Left renal pelvis (tissue), 4 donors: Measurements from ENCODE around the gene UNC5A. TPM values are rescaled to one million over a fixed set of nuclear protein-coding genes. Genes with fewer than 3 reads are reported as not detected.

Experiments used
- DNase-seq, 4 donors: peaks; one replicate each; pipeline ENCODE4 v3.0.0-alpha.2; 2013; ENCODE audit warnings: low read depth in 4 of 4, low spot score in 3 of 4
- polyA plus RNA-seq, 4 donors: library from polyadenylated mRNA; unstranded; fragments of 120-200 nt; gene quantifications; one replicate each; pipeline ENCODE4 v1.2.1, GENCODE V29; 2013; ENCODE audit not compliant: insufficient read length in 4 of 4

Gene UNC5A
- under 1 TPM; 0.10 to 0.23 (median 0.11) TPM for polyA plus RNA-seq

DNA sequence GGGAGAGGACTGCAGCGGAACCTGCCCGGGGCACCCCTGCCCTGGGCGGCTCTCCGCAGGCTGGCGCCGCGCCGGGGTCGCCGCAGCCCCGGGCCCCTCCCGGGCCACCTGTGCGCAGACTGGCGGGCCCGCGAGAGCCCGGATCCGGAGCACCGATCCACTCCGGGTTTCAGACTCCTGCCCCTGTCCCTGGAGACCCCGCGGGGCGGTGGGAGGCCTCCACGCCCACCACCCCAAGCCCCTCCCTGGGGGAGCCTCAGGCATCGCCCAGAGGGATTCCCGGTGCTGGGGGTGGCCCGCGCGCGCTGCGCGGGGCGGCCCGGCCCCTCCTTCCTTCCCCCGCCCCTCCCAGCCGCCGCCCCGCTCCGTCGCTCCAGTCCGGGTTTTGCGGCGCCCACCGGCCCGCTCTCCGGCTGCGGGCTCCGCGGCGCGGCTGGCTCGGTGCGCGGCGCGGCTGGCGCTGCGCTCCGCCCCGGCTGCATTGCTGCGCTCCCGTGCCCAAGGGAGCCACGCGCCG lies at the start of gene UNC5A:
Gene UNC5A (plus strand): TSS at position 479 of the 517 bp plus-strand sequence. CDS start 192 bp downstream, outside the sequence.
- DNase-seq: peak; percentile 16 to 40 (median 34)

DNA sequence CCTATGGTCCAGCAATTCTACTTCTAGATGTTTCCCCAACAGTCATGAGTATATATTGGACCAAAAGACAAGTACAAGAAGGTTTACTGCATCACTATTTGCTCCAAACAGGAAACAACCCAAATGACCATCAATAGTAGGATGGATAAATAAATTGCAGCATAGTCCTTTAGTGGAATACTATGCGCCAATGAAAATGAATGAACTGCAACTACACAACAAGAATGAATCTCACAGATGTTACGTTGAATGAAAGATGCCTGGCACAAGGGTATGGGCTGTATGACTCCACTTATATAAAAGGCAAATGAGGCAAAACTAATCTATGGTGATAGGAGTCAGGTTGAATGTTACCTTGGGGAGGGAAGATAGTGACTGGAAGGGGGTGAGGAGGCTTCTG lies 48.6 kb upstream of the UNC5A start:
- DNase-seq: no peak

DNA sequence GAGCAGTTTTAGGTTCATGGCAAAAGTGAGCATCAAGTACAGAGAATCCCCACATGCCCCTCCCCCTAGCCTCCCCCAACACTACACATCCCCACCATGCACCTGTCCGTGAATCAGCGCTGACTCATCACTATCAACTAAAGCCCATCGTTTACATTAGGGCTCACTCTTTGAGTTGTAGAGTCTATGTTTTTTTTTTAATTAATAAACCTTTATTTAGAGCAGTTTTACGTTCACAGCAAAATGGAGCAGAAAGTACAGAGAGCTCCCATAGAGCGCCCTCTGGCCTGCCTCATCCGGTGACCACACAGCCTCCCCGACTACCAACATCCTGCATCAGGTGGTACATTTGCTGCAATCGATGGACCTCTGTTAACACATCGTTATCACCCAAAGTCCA lies 47.9 kb upstream of the UNC5A start:
- no peak for DNase-seq

DNA sequence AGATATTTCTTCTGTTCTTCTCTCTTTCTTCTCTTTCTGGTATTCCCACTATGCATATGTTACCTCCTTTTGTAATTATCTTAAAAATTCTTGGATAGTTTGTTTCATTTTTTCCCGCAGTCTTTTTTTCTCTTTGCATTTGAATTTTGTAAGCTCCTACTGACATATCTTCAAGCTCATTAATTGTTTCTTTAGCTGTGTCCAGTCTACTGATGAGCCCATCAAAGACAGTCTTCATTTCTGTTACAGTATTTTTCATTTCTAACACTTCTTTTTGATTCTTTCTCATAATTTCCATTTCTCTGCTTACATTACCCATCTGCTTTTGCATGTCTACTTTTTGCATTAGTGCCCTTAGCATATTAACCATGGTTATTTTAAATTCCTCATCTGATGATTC lies 44.7 kb upstream of the UNC5A start:
- no peak for DNase-seq

- DNase-seq: no peak
These were observed 42.0 kb upstream of the UNC5A start for GRCh38 chr5:176768174-176768970.

GRCh38 chr5:176769911-176770310 lies 40.4 kb upstream of the UNC5A start:
- DNase-seq: no peak

DNA sequence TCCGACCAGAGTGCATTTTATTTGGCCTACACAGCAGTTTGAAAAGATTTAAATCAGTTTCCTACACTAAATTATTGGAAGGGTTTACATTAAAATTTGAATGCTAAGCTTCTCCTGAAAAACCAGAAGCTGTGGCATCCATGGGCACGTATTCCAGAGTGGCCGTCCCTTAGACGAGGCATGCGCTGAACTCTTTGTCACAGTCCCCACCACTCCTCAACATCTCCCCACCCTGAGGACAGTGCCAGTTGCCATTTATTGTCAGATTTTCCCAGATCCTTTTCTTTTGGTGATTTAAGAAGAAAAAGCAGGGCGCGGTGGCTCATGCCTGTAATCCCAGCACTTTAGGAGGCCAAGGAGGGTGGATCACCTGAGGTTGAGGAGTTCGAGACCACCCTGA lies 39.9 kb upstream of the UNC5A start:
- DNase-seq: no peak

DNA sequence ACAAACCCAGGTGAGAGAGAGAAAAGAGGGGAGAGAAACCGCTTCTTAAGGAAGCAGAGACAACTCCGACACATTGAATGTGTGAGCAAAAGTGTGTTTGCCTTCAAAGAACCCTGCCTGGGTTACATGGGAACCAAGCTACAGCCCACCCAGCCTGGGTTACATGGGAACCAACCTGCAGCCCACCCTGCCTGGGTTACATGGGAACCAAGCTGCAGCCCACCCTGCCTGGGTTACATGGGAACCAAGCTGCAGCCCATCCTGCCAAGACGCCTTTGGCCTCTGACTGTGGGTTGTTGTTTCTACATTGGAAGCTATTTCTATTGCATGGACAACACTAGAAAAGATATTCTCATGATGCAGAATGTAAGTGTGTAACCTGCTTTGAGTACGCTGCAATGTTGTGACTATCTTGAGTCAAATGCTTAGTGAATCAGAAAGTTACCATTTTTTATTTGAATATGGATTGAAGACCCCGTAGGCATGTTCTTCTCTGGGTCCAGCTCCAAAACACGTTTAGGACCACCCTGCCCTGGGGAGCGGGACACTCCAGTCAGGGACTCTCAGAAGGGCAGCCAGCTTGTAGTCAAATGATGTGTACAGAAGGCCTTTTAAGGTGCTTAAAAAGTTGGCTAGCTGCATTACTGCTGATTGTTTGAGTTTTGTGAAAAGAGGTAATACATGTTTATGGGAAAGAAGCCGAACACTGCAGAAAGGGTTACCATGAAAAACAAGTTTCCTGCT lies 39.1 kb upstream of the UNC5A start:
- no peak for DNase-seq

- no peak for DNase-seq
These were observed 37.8 kb upstream of the UNC5A start for GRCh38 chr5:176772271-176773210.

DNA sequence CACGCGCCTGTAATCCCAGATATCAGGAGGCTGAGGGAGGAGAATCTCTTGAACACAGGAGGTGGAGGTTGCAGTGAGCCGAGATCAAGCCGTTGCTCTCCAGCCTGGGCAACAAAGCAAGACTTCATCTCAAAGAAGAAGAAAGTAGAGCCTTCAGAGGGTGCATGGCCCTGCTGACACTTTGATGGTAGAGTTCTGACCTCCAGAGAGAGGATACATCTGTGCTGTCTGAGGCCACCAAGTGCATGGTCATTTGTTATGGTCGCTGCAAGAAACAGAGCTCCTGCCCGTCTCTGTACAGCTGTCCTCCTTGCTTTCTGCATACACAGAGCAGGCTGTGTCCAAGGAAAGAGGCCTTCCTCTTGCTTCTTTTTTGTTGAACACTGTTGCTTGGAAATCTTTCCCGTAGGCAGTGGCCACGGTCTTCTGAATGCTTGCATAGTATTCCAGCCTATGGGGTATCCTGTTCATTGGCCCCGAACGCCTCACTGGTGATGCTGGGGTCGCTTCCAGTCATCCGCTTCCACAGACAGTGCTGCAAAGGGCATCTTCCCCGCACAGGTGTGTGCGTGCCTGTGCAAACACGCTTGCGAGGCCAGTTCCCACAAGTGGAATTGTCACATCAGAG lies 36.8 kb upstream of the UNC5A start:
- no peak for DNase-seq

DNA sequence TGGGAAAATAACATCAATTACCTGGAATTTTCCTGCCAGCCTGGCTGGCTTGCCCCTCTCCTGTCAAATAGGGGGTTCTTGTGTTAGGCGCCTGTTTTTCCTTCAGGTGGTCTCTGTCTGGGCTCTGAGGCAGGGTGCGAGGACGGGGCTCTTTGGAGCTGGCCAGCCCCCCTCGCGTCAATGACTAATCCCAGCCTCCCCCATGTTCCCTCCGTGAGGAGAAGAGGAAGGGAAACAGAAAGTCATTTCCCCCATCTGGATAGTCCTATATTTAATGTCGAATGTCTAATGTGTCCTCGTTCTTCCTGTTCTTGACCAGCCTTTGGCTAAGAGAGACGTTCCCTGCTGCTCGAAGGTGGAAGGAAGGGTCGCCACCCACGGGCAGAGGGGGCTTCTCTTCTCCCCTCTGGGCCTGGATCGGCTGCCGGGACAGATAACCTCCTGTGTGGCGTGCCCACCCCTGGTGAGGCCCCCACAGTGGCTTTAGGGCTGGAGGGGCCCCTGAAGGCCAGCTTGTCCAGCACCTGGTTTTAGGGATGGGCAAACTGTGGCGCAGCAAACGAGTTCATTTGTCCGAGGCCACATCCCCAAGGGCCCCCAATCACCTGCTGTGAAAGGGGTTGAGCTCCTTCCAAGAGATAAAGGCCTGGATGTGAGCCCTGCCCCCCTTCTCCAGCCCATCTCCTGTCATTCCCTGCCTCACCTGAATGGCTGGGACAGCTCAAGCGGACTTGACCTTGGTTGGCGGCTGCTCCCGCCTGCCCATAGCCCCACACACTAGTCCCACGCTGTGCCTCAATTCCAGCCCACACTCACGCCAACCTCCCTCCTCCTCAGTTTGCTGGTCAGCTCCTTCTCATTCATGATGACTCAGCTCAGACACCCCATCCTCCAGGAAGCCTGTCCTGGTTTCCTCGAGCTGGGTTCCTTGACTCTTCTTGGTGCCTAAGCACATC lies 35.9 kb upstream of the UNC5A start:
- DNase-seq: no peak

DNA sequence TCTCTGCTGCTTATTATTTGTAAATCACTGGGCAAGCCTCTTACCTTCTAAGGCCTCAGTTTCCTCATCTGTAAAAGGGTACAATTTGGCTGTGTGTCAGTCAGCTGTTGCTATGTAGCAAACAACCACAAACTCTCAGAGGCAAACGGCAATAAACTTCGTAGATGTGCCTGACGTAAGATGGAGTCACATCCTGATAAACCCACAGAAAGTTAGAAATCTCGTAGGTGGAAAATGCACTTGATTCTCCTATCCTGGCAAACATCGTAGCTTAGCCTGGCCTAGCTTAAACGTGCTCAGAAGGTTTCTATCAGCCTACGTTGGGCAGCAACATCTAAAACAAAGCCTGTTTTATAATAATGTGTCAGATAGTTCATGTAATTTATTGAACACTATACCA lies 35.0 kb upstream of the UNC5A start:
- DNase-seq: no peak

DNA sequence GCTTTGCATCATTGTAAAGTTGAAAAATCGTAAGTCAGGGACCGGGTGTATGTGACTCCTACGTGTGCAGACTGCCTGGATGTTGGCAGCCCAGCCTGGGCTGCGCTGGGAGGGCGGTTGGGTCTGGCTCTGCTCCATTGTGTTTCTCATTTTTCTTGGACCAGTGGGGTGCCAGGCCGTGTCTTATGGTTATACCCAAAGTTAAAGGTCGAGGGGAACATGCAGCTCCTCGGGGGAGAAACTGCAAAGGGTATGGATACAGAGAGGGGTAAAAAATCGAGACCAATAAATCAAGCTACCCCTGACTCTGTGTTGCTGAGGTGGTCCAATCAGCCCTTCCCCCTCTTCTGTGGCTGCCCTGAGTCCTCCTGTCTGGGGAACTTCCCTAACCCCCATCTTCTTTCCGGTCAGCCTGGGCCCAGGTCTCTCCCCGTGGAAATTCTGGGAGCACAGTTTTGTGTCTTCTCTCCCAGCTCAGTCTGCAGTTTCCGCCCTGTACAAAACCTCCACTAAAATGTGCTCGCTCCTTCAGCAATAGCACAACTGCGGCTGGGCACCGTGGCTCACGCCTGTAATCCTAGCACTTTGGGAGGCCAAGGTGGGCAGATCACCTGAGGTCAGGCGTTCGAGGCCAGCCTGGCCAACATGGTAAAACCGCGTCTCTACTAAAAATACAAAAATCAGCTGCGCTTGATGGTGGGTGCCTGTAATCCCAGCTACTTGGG lies 34.1 kb upstream of the UNC5A start:
- DNase-seq: no peak

DNA sequence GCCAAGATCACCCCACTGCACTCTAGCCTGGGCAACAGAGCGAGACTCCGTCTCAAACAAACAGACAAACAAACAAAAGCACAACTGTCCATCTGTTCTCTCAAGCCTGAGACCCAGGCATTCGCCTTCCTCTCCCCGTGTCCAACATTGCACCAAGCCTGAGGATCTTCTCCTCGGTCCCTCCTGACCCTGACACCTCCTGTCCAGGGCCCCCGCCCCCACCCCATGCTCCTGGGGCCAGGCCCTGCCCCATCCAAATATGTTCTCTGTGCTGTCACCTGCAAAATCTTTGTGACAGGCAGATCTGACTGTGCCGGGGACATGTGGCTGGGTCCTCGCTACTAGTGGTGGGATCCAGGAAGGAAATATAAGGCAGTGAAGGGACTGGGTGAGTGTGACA lies 33.4 kb upstream of the UNC5A start:
- no peak for DNase-seq

DNA sequence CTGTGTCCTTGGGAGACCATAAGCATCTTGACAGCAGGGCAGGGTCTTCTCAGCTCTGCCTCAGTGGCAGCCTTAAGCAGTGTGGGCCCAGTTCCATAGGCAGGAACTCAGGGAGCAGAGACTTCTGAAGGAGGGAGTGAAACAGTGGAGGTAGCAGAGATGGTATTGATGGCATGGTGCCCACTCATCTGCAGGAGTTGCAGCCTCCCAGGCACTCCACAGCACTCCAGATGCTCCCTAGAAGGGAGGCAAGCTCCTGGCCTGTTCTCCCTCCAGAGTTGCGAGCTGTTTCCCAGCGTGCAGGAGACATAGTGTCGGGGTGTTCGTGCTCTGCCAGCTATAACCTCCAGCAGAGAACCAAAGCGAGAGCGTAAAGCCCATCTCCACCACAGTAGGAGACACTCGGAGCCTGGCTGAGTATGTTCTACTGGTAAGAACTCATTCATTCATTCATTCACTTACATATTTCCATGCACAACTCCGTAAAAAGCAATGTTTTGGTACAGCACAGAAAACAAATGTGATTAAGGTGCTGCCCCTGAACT lies 31.4 kb upstream of the UNC5A start:
- DNase-seq: no peak

DNA sequence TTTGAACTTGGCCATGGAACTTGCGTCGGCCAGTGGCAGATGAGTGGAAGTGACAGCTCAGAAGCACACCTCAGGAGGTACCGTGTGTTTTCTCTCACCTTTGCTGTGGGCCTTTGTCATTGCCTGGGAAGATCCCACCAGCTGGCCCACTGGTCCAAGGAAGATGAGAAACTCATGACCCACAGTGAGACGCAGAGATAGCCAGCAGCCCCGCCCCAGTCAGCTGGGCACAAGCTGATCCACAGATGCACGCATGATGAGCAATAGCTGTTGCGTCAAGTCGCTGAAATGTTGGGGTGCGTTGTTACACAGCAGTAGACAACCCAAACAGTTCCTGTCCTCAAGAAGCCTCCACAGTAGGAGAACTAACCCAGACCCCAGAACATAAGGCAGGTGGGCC lies 30.8 kb upstream of the UNC5A start:
- no peak for DNase-seq

DNA sequence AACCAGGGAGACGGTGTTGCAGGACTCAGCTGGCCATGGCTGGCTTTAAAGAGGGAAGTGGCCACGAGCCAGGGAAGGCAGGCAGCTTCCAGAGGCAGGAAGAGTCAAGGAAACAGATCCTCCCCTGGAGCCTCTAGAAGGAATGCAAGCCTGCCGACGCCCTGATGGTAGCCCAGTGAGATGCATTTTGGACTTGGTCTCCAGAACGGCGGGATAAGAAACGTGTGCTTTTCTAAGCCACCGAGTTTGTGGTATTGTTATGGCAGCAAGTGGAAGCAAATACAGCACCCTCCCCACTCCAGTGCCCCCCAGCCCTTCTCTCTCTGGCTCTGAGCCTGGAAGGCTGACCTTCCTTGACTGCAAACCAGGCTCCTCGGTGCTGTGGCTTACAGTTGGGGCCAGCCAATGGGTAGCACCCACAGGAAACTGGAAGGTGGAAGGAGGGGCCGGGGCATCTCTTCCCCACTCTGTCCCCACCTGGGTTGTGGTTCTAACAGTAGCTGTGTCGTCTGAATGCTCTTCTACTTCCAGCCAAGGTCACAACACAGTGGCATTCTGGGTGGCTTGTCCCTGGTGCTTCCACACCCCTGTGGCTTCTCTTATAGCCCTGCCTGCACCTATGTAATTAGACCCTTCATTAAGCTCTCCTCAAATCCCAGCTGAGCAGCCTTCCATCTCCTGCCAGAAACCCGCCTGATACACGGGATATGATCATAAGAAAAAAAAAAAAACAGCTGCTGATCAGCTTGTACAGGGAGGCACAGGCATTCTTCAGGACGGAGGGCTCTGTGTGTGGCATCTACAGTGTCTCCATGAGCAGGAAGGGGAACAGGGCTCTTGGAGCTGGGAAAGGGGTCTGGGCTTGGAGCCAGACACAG lies 29.9 kb upstream of the UNC5A start:
- DNase-seq: no peak
